ENCODE measurements around the gene SRCAP. TPM values are rescaled to one million over a fixed set of nuclear protein-coding genes. Genes with fewer than 3 reads are reported as not detected.

SRCAP gene
- total RNA-seq, 4 donors from 2014 or later = 43.8 to 135 (median 71.3) TPM

DNA sequence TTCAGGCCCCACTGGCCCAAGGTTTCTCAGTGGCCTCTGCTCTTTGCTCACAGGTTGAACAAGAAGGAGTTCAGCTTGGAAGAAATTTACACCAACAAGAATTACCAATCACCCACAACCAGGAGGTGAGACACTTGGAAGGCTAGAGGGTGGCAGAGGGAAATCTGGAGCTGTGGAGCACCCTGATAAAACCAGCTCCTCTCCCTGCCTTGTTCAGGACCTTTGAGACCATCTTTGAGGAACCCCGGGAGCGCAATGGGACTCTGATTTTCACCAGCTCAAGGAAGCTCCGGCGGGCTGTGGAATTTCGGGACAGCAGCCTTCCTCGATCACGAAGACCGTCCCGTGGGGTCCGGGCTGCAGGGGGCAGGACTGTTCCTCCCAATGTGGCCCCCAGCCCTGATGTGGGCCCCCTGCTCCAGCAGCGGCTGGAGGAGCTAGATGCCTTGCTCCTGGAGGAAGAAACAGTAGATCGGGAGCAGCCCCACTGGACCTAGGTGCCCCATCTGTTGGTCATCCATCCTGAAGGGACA lies 43.1 kb upstream of the SRCAP start:
- Histone ChIP-seq H3K4me3 (no peak overlapping the region), H3K36me3 (peaks cover 0 to 33% (median 8%) of the 10 kb centered on the region in 4 donors), H3K4me1 (peaks cover 18 to 45% (median 36%) of the 10 kb centered on the region in 4 donors), H3K9me3 (no peaks in the 10 kb centered on the region), H3K27me3 (no peaks in the 10 kb centered on the region), H3K27ac (no peak overlapping the region)
- TF ChIP-seq EP300 (IDR thresholded peaks at IDR 0.05; ENCODE audit: low read depth) (no peak), POLR2AphosphoS5 (IDR thresholded peaks at IDR 0.05) (no peak), POLR2A (IDR thresholded peaks at IDR 0.05) (no peak)
- TF ChIP-seq, protein P1, sequence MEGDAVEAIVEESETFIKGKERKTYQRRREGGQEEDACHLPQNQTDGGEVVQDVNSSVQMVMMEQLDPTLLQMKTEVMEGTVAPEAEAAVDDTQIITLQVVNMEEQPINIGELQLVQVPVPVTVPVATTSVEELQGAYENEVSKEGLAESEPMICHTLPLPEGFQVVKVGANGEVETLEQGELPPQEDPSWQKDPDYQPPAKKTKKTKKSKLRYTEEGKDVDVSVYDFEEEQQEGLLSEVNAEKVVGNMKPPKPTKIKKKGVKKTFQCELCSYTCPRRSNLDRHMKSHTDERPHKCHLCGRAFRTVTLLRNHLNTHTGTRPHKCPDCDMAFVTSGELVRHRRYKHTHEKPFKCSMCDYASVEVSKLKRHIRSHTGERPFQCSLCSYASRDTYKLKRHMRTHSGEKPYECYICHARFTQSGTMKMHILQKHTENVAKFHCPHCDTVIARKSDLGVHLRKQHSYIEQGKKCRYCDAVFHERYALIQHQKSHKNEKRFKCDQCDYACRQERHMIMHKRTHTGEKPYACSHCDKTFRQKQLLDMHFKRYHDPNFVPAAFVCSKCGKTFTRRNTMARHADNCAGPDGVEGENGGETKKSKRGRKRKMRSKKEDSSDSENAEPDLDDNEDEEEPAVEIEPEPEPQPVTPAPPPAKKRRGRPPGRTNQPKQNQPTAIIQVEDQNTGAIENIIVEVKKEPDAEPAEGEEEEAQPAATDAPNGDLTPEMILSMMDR (IDR thresholded peaks at IDR 0.05) = no peak
- no peak for DNase-seq
- in situ Hi-C loops (cut with MboI; ENCODE audit: low pct_ligation_motif_present in 1 of 4, low pct_unique_long_range_greater_than_20kb in 1 of 4, low sequenced_read_pairs in 3 of 4) = no loop called here
- 97% methylated on average over 12 of the region's 12 CpGs; no CpG with 5 or more reads in 1 of the 2 donors for WGBS, 2 donors (ENCODE audit: low coverage in 1 of 2)
- intact Hi-C loops (cut with DNase I; ENCODE audit: low total_unique reads) = no loop called here

DNA sequence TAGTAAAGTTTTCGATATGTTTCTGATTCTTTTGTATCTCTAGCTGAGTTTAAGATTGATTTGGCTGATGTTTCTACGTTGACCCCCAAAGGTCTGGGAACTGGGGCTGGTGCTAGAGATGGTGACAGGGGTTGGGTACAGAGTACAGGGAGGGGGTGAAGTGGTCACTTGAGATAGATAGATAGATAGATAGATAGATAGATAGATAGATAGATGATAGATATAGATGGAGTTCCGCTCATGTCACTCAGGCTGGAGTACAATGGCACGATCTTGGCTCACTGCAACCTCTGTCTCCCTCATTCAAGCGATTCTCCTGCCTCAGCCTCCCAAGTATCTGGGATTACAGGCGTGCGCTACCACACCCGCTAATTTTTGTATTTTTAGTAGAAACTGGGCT lies 42.6 kb upstream of the SRCAP start:
- Histone ChIP-seq H3K27ac (peak overlapping the region; percentile 90 to 100 (median 97)), H3K27me3 (no peaks in the 10 kb centered on the region), H3K36me3 (peaks cover 0 to 33% (median 8%) of the 10 kb centered on the region in 4 donors), H3K9me3 (no peaks in the 10 kb centered on the region), H3K4me3 (no peak overlapping the region), H3K4me1 (peaks cover 23 to 50% (median 41%) of the 10 kb centered on the region in 4 donors)
- WGBS, 2 donors (ENCODE audit: low coverage in 1 of 2) = 96 to 97% methylated on average over 8 of the region's 8 CpGs
- intact Hi-C loops (cut with DNase I; ENCODE audit: low total_unique reads) (no loop called here), in situ Hi-C loops (cut with MboI; ENCODE audit: low pct_ligation_motif_present in 1 of 4, low pct_unique_long_range_greater_than_20kb in 1 of 4, low sequenced_read_pairs in 3 of 4) (no loop called here)
- DNase-seq = no peak
- no peak for TF ChIP-seq POLR2AphosphoS5 (IDR thresholded peaks at IDR 0.05)
- TF ChIP-seq, protein P1 (IDR thresholded peaks at IDR 0.05) = no peak

DNA sequence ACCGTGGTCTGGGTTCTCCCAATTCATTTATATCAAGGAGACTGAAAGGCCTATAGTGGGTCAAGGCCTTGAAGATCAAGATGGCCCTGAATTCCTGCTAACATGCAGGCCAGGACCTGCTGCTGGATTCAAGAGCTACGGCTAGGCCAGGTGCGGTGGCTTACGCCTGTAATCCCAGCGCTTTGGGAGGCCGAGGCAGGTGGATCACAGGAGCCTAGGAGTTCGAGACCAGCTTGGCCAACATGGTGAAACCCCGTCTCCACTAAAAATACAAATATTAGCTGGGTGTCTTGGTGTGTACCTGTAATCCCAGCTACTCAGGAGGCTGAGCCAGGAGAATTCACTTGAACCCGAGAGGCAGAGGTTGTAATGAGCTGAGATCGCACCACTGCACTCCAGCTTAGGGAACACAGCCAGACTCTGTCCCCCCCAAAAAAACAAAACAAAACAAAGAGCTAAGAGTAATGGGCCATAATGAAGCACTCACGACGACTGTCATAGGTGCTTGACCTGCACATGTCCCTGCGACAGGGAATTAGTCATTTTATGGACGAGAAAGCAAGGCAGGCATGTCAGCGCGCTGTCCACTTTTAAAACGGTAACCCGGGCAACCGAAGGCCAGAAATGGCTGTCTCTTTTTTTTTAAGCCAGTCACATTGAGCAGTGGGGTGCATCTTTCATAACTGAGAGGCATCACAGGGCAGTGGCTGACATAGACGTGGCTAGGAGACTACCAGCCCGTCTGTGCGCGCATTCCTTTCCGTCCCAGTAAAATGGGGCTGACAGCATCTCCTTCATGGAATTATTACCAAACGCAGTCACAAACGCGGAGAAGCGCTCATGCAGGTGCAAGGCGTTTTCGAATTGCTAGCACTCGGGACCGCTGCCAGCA lies 41.8 kb upstream of the SRCAP start:
- intact Hi-C loops (cut with DNase I; ENCODE audit: low total_unique reads) = no loop called here
- in situ Hi-C loops (cut with MboI; ENCODE audit: low pct_ligation_motif_present in 1 of 4, low pct_unique_long_range_greater_than_20kb in 1 of 4, low sequenced_read_pairs in 3 of 4) = no loop called here
- DNase-seq = peak; percentile 37
- 23 to 32% methylated on average over 7 to 30 of the region's 32 CpGs for WGBS, 2 donors (ENCODE audit: low coverage in 1 of 2)
- peaks cover 29 to 51% (median 43%) of the 10 kb centered on the region in 4 donors for H3K4me1 ChIP-seq
- peak overlapping the region; percentile 90 to 100 (median 97) for H3K27ac ChIP-seq
- peak overlapping the region; percentile 26 to 94 (median 47) for H3K4me3 ChIP-seq
- TF ChIP-seq, protein P1 (IDR thresholded peaks at IDR 0.05) = no peak
- TF ChIP-seq POLR2AphosphoS5 (IDR thresholded peaks at IDR 0.05) = peak in 1 of 3 donors; percentile 41
- no peaks in the 10 kb centered on the region for H3K27me3 ChIP-seq
- H3K9me3 ChIP-seq = no peaks in the 10 kb centered on the region
- H3K36me3 ChIP-seq = peaks cover 0 to 38% (median 10%) of the 10 kb centered on the region in 4 donors

DNA sequence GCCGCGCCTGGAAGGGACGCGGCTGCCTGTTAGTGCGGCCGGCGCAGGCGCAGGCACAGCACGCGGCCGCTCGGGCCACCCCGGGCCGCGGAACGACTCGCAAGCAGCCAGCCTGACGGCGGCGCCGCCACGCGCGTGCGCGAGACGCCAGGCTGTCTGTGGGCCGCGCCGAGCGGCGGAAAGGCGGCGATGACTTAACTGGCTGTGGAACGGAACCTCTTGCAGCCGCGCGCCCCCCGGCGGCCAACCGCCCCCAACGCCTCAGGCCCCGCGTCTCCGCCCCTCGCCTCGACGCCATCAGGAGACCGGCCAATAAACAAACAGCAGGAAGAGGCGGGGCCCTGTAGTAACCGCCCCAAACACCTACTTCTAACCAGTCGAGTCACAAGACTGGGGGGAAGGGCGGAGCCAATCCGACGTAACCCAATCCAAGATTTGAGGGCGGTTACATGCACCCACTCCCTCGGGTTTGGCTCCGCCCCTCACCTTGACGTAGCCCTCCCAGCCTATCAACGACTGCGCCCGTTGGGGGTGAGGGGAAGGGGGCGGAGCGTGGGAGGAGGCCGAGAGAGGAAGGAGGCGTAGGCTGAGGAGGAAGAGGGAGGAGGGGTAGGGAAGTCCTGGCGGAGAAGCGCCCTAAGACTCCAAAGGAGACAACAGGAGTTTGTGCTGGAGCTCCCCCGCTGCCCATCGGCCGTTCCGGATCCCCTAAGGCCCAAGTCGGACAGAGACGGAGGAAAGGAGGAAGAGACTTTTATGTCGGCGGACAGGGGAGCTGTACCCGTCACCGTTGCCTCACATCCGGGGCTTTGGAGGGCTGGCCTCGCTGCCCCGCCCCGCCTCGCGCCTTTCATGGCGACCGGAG lies 40.9 kb upstream of the SRCAP start, which contains the start of gene FBRS:
FBRS (plus strand) TSS at position 566 of the 865 bp plus-strand sequence. CDS start 1,088 bp downstream, outside the sequence.
- no peaks in the 10 kb centered on the region for H3K9me3 ChIP-seq
- peaks cover 29 to 52% (median 47%) of the 10 kb centered on the region in 4 donors for H3K4me1 ChIP-seq
- no peaks in the 10 kb centered on the region for H3K27me3 ChIP-seq
- intact Hi-C loops (cut with DNase I; ENCODE audit: low total_unique reads) (no loop called here), in situ Hi-C loops (cut with MboI; ENCODE audit: low pct_ligation_motif_present in 1 of 4, low pct_unique_long_range_greater_than_20kb in 1 of 4, low sequenced_read_pairs in 3 of 4) (no loop called here)
- WGBS, 2 donors (ENCODE audit: low coverage in 1 of 2) = 0% methylated on average over 2 to 75 of the region's 86 CpGs
- DNase-seq = peak; percentile 100
- peak within 1 kb of the TSS; percentile 73 to 99 (median 95) for H3K4me3 ChIP-seq
- peak; percentile 91 for TF ChIP-seq POLR2A (IDR thresholded peaks at IDR 0.05)
- peak; percentile 29 for TF ChIP-seq EP300 (IDR thresholded peaks at IDR 0.05; ENCODE audit: low read depth)
- TF ChIP-seq, protein P1 (IDR thresholded peaks at IDR 0.05) = peak; percentile 61 to 85 (median 66)
- peak; percentile 61 to 91 (median 84) for TF ChIP-seq POLR2AphosphoS5 (IDR thresholded peaks at IDR 0.05)
- H3K27ac ChIP-seq = peak within 1 kb of the TSS; percentile 96 to 100 (median 99)
- H3K36me3 ChIP-seq = peaks cover 0 to 42% (median 14%) of the 10 kb centered on the region in 4 donors

All from transverse colon (tissue), 4 donors.